ENCODE results near the gene CDK2AP2. TPM values are rescaled to one million over a fixed set of nuclear protein-coding genes. Genes with fewer than 3 reads are reported as not detected.

The CDK2AP2 gene
- total and polyA plus RNA-seq, 9 of the 15 experiments (the other 6 are each of a cell fraction or from before 2014, with no cell fraction given) = 4.4 to 47.4 (median 21.7) TPM

- TF ChIP-seq JUN (IDR thresholded peaks at IDR 0.05; ENCODE audit: borderline replicate concordance, low read depth, low read length) (no peak), JUN (CRISPR knock-in tag; IDR thresholded peaks at IDR 0.05; ENCODE audit: borderline replicate concordance) (peak; percentile 70; the same call in 1 of the 2 replicates), MGA (IDR thresholded peaks at IDR 0.05) (no peak), MTF1 (CRISPR knock-in tag; IDR thresholded peaks at IDR 0.05; ENCODE audit: borderline replicate concordance) (no peak), SNAPC5 (CRISPR knock-in tag; IDR thresholded peaks at IDR 0.05) (no peak), ZFP30 (CRISPR knock-in tag; IDR thresholded peaks at IDR 0.05; ENCODE audit: borderline replicate concordance) (no peak), ATF6 (CRISPR knock-in tag; IDR thresholded peaks at IDR 0.05) (peak; percentile 85; the same call in 1 of the 2 replicates), E2F1 (CRISPR knock-in tag; IDR thresholded peaks at IDR 0.05) (0 out of 2 replicates have a peak, but pooled peaks have one; percentile 16), SFPQ (IDR thresholded peaks at IDR 0.05; ENCODE audit: low read depth, low read length) (no peak)
These were observed 642 bp upstream of the CDK2AP2 start (continued) for GRCh38 chr11:67508486-67509121.
